ENCODE data around the gene NR4A1. TPM values are rescaled to one million over a fixed set of nuclear protein-coding genes. Genes with fewer than 3 reads are reported as not detected.

NR4A1 gene
- polyA plus RNA-seq, 4 donors = 6.7 to 100 (median 34.7) TPM

DNA sequence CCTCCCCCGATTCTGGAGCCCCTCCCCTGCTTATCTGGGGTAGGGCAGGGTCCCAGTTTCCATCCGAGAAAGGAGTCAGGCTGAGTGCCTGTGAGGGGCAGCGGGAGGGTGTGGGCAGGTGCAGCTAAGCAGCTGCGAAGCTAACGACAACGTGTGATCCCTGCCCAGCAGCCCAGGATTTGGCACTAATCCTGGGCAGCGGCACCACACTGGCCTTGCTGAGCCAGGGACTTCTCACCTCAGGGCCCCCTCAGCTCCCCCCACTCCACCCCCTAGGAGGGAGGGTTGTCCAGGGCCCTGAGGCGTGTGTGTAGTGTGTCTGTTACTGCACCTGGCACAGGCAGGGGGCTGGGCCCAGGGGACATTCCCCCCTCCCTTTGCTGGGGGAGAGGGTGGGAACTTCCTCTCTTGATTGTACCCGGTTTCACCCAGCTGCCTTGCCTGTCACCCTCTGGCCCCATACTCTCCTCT lies 30.1 kb downstream of the NR4A1 start:
- FAIRE-seq = no peak
- peak in 1 of 2 donors; percentile 57 for DNase-seq
- Histone ChIP-seq H3K9me3 (ENCODE audit: control insufficient read depth in 2 of 2, insufficient read depth in 1 of 2, low read depth in 1 of 2, low read length in 1 of 2) (no peaks in the 10 kb centered on the region), H3K4me3 (ENCODE audit: low read depth in 1 of 3, low read length in 3 of 3) (no peak overlapping the region), H3K36me3 (ENCODE audit: control insufficient read depth in 3 of 3, insufficient read depth in 2 of 3, low read depth in 1 of 3, low read length in 3 of 3) (peaks cover 0 to 33% (median 7%) of the 10 kb centered on the region in 3 donors), H3K4me1 (ENCODE audit: control insufficient read depth in 3 of 3, insufficient read depth in 2 of 3, low read depth in 1 of 3, low read length in 2 of 3) (peaks cover 0 to 25% (median 0%) of the 10 kb centered on the region in 3 donors), H3K27me3 (ENCODE audit: control insufficient read depth in 3 of 3, insufficient read depth in 3 of 3, low read length in 3 of 3) (peaks cover 0 to 2% (median 0%) of the 10 kb centered on the region in 3 donors), H3K27ac (ENCODE audit: low read depth in 1 of 3, low read length in 2 of 3) (peak overlapping the region in 2 of 3 donors; percentile 42 to 83)
- WGBS, 3 donors = 9 to 24% (median 13%) methylated on average over 6 to 9 of the region's 9 CpGs

DNA sequence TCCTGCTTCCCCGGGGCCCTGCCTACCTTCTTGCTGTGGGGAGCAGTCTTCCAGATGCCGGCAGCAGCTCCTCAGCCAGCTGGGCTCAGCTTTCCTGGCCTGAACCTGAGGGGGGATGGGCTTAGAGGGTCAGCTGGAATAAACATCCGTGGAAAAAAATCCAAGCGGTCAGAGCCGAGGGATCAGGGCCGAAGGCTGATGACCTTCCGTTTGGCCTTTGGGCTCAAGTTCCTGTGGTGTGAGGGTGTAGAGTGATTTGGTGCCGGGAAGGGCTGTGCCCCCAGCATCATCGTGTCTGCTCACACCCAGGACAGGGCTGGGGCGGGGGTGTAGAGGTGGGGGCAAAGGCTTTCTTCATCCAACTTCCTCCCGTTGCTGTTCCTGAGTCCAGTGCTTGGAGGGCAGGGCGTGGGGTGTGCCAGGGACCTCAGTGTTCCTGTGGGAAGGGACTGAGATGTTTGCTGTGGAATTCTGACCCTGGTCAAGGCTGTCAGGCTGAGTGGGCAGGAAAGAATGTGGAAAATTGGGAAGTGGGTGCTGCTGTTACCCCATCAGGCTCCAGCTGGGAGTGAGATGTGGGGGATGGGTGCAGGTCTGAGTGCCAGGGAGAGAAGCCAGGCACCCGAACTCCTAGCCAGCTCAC lies 30.9 kb downstream of the NR4A1 start:
- Histone ChIP-seq H3K27me3 (ENCODE audit: control insufficient read depth in 3 of 3, insufficient read depth in 3 of 3, low read length in 3 of 3) (peaks cover 0 to 2% (median 0%) of the 10 kb centered on the region in 3 donors), H3K4me3 (ENCODE audit: low read depth in 1 of 3, low read length in 3 of 3) (no peak overlapping the region), H3K4me1 (ENCODE audit: control insufficient read depth in 3 of 3, insufficient read depth in 2 of 3, low read depth in 1 of 3, low read length in 2 of 3) (peaks cover 0 to 25% (median 0%) of the 10 kb centered on the region in 3 donors), H3K9me3 (ENCODE audit: control insufficient read depth in 2 of 2, insufficient read depth in 1 of 2, low read depth in 1 of 2, low read length in 1 of 2) (no peaks in the 10 kb centered on the region), H3K27ac (ENCODE audit: low read depth in 1 of 3, low read length in 2 of 3) (peak overlapping the region in 2 of 3 donors; percentile 42 to 83), H3K36me3 (ENCODE audit: control insufficient read depth in 3 of 3, insufficient read depth in 2 of 3, low read depth in 1 of 3, low read length in 3 of 3) (peaks cover 0 to 25% (median 4%) of the 10 kb centered on the region in 3 donors)
- peak in 1 of 2 donors; percentile 31 for DNase-seq
- FAIRE-seq = no peak
- 49 to 53% (median 51%) methylated on average over 13 of the region's 13 CpGs for WGBS, 3 donors

DNA sequence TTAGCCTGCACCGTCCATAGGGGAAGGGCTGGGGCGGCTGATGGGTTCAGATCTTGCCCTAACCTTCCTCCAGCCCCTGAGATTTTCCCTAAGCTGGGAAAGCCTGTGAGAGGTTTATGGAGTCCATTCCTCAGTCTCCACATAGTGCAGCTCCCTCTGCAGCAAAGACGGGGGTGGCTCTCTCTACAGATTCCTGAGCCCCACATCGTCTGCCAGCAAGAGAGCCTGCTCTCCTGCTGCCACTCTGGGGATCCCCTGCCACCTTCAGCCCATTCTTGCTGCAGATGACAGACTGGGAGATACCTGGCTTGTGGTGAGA lies 31.4 kb downstream of the NR4A1 start:
- H3K27ac ChIP-seq (ENCODE audit: low read depth in 1 of 3, low read length in 2 of 3) = peak overlapping the region in 1 of 3 donors; percentile 83
- WGBS, 3 donors = 60 to 73% (median 70%) methylated on average over 4 of the region's 4 CpGs

DNA sequence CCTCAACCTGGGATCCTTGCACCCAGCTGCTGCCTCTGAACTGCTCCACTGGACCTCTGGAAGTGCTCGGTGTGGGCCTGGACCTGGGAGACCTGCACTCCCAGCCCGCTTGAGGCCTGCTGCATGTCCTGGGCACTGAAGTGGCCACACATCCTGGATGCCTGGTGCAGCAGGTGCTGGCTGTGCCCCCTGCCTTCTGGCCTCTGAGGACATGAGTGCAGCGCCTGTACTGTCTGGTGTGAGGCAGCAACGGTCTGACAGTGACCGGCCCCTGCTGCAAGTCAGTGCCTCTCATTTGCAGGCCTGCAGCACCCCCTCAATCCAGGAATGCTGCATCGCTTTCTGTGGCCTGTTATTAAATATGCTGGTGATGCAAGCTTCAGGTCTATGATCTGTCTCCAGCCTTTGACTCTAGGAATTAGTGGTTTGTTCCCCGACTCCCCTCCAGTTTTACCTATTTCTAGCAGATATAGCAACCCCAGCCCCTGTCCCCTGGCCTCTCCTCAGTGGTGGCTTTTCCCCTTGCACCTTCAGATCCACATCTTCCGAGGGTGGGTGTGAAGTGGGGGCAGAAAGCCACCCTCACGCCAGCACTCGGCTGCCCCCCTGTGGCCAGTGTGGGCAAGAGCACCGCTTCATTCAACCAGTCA lies 31.9 kb downstream of the NR4A1 start:
- 38 to 39% (median 39%) methylated on average over 11 of the region's 11 CpGs for WGBS, 3 donors
- H3K4me3 ChIP-seq (ENCODE audit: low read depth in 1 of 3, low read length in 3 of 3) = no peak overlapping the region
- FAIRE-seq = no peak
- H3K27me3 ChIP-seq (ENCODE audit: control insufficient read depth in 3 of 3, insufficient read depth in 3 of 3, low read length in 3 of 3) = peaks cover 0 to 2% (median 0%) of the 10 kb centered on the region in 3 donors
- no peaks in the 10 kb centered on the region for H3K9me3 ChIP-seq (ENCODE audit: control insufficient read depth in 2 of 2, insufficient read depth in 1 of 2, low read depth in 1 of 2, low read length in 1 of 2)
- H3K27ac ChIP-seq (ENCODE audit: low read depth in 1 of 3, low read length in 2 of 3) = peak overlapping the region in 1 of 3 donors; percentile 83
- DNase-seq = peak; percentile 39 to 68
- peaks cover 0 to 25% (median 0%) of the 10 kb centered on the region in 3 donors for H3K4me1 ChIP-seq (ENCODE audit: control insufficient read depth in 3 of 3, insufficient read depth in 2 of 3, low read depth in 1 of 3, low read length in 2 of 3)
- peaks cover 0 to 20% (median 2%) of the 10 kb centered on the region in 3 donors for H3K36me3 ChIP-seq (ENCODE audit: control insufficient read depth in 3 of 3, insufficient read depth in 2 of 3, low read depth in 1 of 3, low read length in 3 of 3)

More for the DNA sequence above, 31.4 kb downstream of the NR4A1 start:
- H3K27me3 ChIP-seq (ENCODE audit: control insufficient read depth in 3 of 3, insufficient read depth in 3 of 3, low read length in 3 of 3) = peaks cover 0 to 2% (median 0%) of the 10 kb centered on the region in 3 donors
- DNase-seq (no peak), FAIRE-seq (no peak)
- H3K4me1 ChIP-seq (ENCODE audit: control insufficient read depth in 3 of 3, insufficient read depth in 2 of 3, low read depth in 1 of 3, low read length in 2 of 3) = peaks cover 0 to 25% (median 0%) of the 10 kb centered on the region in 3 donors
- H3K36me3 ChIP-seq (ENCODE audit: control insufficient read depth in 3 of 3, insufficient read depth in 2 of 3, low read depth in 1 of 3, low read length in 3 of 3) = peaks cover 0 to 22% (median 4%) of the 10 kb centered on the region in 3 donors
- H3K4me3 ChIP-seq (ENCODE audit: low read depth in 1 of 3, low read length in 3 of 3) = no peak overlapping the region
- H3K9me3 ChIP-seq (ENCODE audit: control insufficient read depth in 2 of 2, insufficient read depth in 1 of 2, low read depth in 1 of 2, low read length in 1 of 2) = no peaks in the 10 kb centered on the region

DNA sequence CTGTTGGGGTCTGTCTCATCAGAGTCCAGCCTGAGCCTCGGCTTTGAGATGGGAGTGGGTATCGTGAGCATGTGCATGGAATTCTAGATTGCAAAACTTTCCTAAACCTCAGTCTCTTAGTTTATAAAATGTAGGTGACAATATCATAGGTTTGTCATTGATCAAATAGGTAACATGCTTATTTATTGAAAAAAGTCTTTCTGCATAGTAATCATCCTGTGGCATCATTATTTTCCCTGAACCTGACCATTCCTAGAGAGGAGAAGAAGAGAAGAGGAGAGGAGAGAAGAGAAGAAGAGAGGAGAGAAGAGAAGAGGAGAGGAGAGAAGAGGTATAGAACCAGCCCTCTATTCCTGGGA lies 32.4 kb downstream of the NR4A1 start:
- FAIRE-seq = no peak

DNA sequence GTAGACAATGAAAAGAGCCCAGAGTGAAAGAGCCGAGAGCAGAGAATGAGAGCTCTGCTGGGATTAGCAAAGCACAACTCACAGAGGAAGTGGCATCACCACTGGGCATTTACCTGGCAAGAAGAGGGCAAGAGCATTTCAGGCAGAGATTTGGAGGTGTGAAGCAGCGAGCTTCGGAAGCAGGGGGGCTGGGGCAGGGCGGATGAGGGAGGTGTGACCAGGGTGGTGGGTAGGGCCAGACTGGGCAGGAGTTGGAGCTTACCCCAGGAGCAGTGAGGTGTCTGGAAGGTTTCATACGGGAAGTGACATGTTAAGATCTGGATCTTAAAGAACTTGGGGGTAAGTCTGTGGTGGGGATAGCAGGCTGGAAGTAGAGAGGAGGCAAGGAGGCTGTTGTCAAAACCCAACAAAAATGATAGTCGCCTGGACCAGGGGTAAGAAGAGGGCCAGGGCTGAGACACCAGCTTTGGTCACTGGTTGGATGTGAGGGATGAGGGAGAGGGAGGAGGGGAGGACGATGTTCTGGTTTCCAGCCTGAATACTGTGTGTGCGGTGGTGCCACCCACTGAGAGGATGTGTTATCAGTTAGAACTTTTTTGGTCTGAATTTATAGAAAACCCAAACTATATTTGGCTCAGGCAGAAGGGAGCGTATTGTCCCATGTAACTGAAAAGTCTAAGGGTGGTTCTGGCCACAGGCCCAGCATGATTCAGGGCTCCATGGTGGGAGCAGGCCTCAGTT lies 33.4 kb downstream of the NR4A1 start:
- WGBS, 3 donors = 89 to 92% (median 89%) methylated on average over 9 of the region's 9 CpGs
- no peak for FAIRE-seq

More for the DNA sequence above, 32.4 kb downstream of the NR4A1 start:
- no peak for DNase-seq
- H3K27me3 ChIP-seq (ENCODE audit: control insufficient read depth in 3 of 3, insufficient read depth in 3 of 3, low read length in 3 of 3) = peaks cover 0 to 2% (median 0%) of the 10 kb centered on the region in 3 donors
- WGBS, 3 donors = 0 to 9% (median 2%) methylated on average over 2 of the region's 2 CpGs
- H3K27ac ChIP-seq (ENCODE audit: low read depth in 1 of 3, low read length in 2 of 3) = no peak overlapping the region
- H3K9me3 ChIP-seq (ENCODE audit: control insufficient read depth in 2 of 2, insufficient read depth in 1 of 2, low read depth in 1 of 2, low read length in 1 of 2) = no peaks in the 10 kb centered on the region
- H3K36me3 ChIP-seq (ENCODE audit: control insufficient read depth in 3 of 3, insufficient read depth in 2 of 3, low read depth in 1 of 3, low read length in 3 of 3) = peaks cover 0 to 15% (median 0%) of the 10 kb centered on the region in 3 donors
- H3K4me3 ChIP-seq (ENCODE audit: low read depth in 1 of 3, low read length in 3 of 3) = no peak overlapping the region
- H3K4me1 ChIP-seq (ENCODE audit: control insufficient read depth in 3 of 3, insufficient read depth in 2 of 3, low read depth in 1 of 3, low read length in 2 of 3) = peaks cover 0 to 25% (median 0%) of the 10 kb centered on the region in 3 donors

DNA sequence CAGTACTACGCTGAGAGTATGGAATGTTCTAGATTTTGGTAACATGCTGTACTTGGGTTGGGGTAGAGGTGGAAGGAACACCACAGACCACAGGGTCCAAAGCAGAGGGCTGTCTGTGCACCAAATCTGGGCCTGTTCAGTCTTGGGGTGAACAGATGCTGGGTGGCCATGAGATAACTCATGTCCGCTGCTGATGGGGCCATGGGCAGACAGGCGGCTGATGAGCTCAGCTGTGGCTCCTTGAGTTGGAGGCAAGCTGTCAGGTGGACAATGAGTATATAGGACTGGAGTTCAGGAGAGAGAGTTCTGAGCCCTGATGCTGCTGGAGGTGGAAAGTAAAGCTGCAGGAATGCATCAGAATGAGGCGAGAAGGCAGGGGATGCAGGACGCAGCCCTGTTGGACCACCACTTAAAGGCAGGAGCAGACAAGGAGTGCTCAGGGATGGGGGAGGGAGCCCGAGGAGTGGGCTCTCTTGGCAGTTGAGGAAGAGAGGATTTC lies 34.5 kb downstream of the NR4A1 start:
- Histone ChIP-seq H3K4me1 (ENCODE audit: control insufficient read depth in 3 of 3, insufficient read depth in 2 of 3, low read depth in 1 of 3, low read length in 2 of 3) (peaks cover 0 to 21% (median 0%) of the 10 kb centered on the region in 3 donors), H3K36me3 (ENCODE audit: control insufficient read depth in 3 of 3, insufficient read depth in 2 of 3, low read depth in 1 of 3, low read length in 3 of 3) (no peaks in the 10 kb centered on the region), H3K4me3 (ENCODE audit: low read depth in 1 of 3, low read length in 3 of 3) (no peak overlapping the region), H3K27me3 (ENCODE audit: control insufficient read depth in 3 of 3, insufficient read depth in 3 of 3, low read length in 3 of 3) (peaks cover 0 to 2% (median 0%) of the 10 kb centered on the region in 3 donors), H3K9me3 (ENCODE audit: control insufficient read depth in 2 of 2, insufficient read depth in 1 of 2, low read depth in 1 of 2, low read length in 1 of 2) (no peaks in the 10 kb centered on the region), H3K27ac (ENCODE audit: low read depth in 1 of 3, low read length in 2 of 3) (no peak overlapping the region)
- 89 to 92% (median 90%) methylated on average over 6 of the region's 6 CpGs for WGBS, 3 donors
- no peak for DNase-seq
- FAIRE-seq = no peak

More for the DNA sequence above, 33.4 kb downstream of the NR4A1 start:
- Histone ChIP-seq H3K9me3 (ENCODE audit: control insufficient read depth in 2 of 2, insufficient read depth in 1 of 2, low read depth in 1 of 2, low read length in 1 of 2) (no peaks in the 10 kb centered on the region), H3K4me3 (ENCODE audit: low read depth in 1 of 3, low read length in 3 of 3) (no peak overlapping the region), H3K27ac (ENCODE audit: low read depth in 1 of 3, low read length in 2 of 3) (no peak overlapping the region), H3K36me3 (ENCODE audit: control insufficient read depth in 3 of 3, insufficient read depth in 2 of 3, low read depth in 1 of 3, low read length in 3 of 3) (peaks cover 0 to 6% (median 0%) of the 10 kb centered on the region in 3 donors), H3K4me1 (ENCODE audit: control insufficient read depth in 3 of 3, insufficient read depth in 2 of 3, low read depth in 1 of 3, low read length in 2 of 3) (peaks cover 0 to 25% (median 0%) of the 10 kb centered on the region in 3 donors), H3K27me3 (ENCODE audit: control insufficient read depth in 3 of 3, insufficient read depth in 3 of 3, low read length in 3 of 3) (peaks cover 0 to 2% (median 0%) of the 10 kb centered on the region in 3 donors)
- no peak for DNase-seq

DNA sequence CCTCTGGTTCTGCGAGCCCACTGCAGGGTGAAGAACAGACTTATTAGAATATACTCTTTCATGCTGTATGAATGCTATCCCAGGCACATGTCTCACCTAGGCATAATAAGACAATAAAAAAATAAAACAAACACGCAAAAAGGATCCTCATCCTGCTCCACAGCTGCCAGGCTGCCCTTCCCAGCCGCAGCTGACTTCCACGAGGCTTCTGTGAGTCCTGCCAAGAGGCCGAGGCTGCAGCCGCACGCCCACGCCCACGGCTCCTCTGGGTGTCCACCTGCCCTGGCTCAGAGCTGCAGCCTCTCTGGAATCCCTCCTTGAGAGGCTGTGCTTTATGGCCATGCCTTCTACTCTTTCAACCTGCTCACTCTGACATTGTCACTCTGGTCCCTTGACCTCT lies 35.1 kb downstream of the NR4A1 start:
- Histone ChIP-seq H3K4me3 (ENCODE audit: low read depth in 1 of 3, low read length in 3 of 3) (no peak overlapping the region), H3K4me1 (ENCODE audit: control insufficient read depth in 3 of 3, insufficient read depth in 2 of 3, low read depth in 1 of 3, low read length in 2 of 3) (peaks cover 0 to 14% (median 0%) of the 10 kb centered on the region in 3 donors), H3K27ac (ENCODE audit: low read depth in 1 of 3, low read length in 2 of 3) (no peak overlapping the region), H3K36me3 (ENCODE audit: control insufficient read depth in 3 of 3, insufficient read depth in 2 of 3, low read depth in 1 of 3, low read length in 3 of 3) (no peaks in the 10 kb centered on the region), H3K27me3 (ENCODE audit: control insufficient read depth in 3 of 3, insufficient read depth in 3 of 3, low read length in 3 of 3) (peaks cover 0 to 5% (median 0%) of the 10 kb centered on the region in 3 donors), H3K9me3 (ENCODE audit: control insufficient read depth in 2 of 2, insufficient read depth in 1 of 2, low read depth in 1 of 2, low read length in 1 of 2) (no peaks in the 10 kb centered on the region)
- FAIRE-seq (no peak), DNase-seq (peak in 1 of 2 donors; percentile 37)
- 5 to 51% (median 33%) methylated on average over 9 of the region's 9 CpGs for WGBS, 3 donors

Data from small intestine (tissue), 7 donors.